Stomach (tissue), 9 donors: ENCODE results near the gene REP15. TPM values are rescaled to one million over a fixed set of nuclear protein-coding genes. Genes with fewer than 3 reads are reported as not detected.
A peak's percentile ranks its signal among the peaks of the same experiment; 100 is the strongest.

ENCODE experiments used
- DNase-seq, 2 donors: peaks; one replicate each; pipeline versions ENCODE4 v3.0.0 to v3.0.0-alpha.2; 2013 to 2019
- H3K27ac ChIP-seq, 5 donors: fragments of 200-600 bp in 4 of 5; sonication (generic) in 4 of 5; one replicate each; pipeline ENCODE4 v1.5.1; 2013 to 2019; ENCODE audit warnings: mild to moderate bottlenecking in 1 of 5, moderate library complexity in 1 of 5
- H3K27me3 ChIP-seq, 3 donors: fragments of 200-600 bp; sonication (generic); one replicate each; pipeline ENCODE4 v1.5.1; 2017 to 2019; ENCODE audit warnings: mixed run types in 1 of 3
- H3K36me3 ChIP-seq, 4 donors: fragments of 200-600 bp; sonication (generic); 1 replicate in 3 of 4; 2 replicates in 1 of 4; pipeline ENCODE4 v1.5.1; 2016 to 2019
- H3K4me1 ChIP-seq, 4 donors: fragments of 200-600 bp; sonication (generic); one replicate each; pipeline ENCODE4 v1.5.1; 2016 to 2019
- H3K4me3 ChIP-seq, 4 donors: fragments of 200-600 bp; sonication (generic) in 3 of 4; one replicate each; pipeline ENCODE4 v1.5.1; 2016 to 2019; ENCODE audit warnings: mild to moderate bottlenecking in 1 of 4
- H3K9me3 ChIP-seq, 4 donors: fragments of 200-600 bp; sonication (generic); one replicate each; pipeline ENCODE4 v1.5.1; 2016 to 2019
- CTCF ChIP-seq, 7 experiments: fragments of 450-650 bp in 4 of 7; fragments of 200-600 bp in 3 of 7; sonication (generic) in 3 of 7; IDR thresholded peaks; one replicate each; pipeline ENCODE4 v1.5.1; 2016 to 2019; ENCODE audit warnings: antibody characterized with exemption in 7 of 7, control low read depth in 2 of 7, mild to moderate bottlenecking in 1 of 7
- EP300 ChIP-seq: sonication (generic); formaldehyde crosslinking; IDR thresholded peaks from one replicate; pipeline ENCODE4 v1.6.1; 2017; ENCODE audit warnings: antibody characterized with exemption
- POLR2A ChIP-seq, 4 donors: fragments of 450-650 bp; IDR thresholded peaks; one replicate each; pipeline ENCODE4 v1.6.1; 2016; ENCODE audit warnings: antibody characterized with exemption in 4 of 4, control low read depth in 2 of 4, mild to moderate bottlenecking in 1 of 4, moderate library complexity in 1 of 4
- POLR2AphosphoS5 ChIP-seq, 3 donors: sonication (generic); formaldehyde crosslinking; IDR thresholded peaks; one replicate each; pipeline ENCODE4 v1.6.1; 2016; ENCODE audit warnings: antibody characterized with exemption in 3 of 3
- WGBS, 5 donors: extraction: QIAGEN DNeasy Blood & Tissue Kit in 3 of 5; methylation state at CpG; one replicate each; pipeline versions ENCODE4 v1.1.5 to v1.1.7; 2013 to 2018; 5-methylcytosine and 5-hydroxymethylcytosine counted together
- intact Hi-C: fragments of 100-400 bp; cut with DNase I; formaldehyde crosslinking; loops from one replicate; pipeline ENCODE4 v1.15.1; 2023; ENCODE audit warnings: low total_unique reads
- polyA plus RNA-seq, 3 donors: library from polyadenylated mRNA; stranded (reverse); fragments of 200-250 nt; gene quantifications; one replicate each; pipeline ENCODE4 v1.2.3, GENCODE V29; 2013
- total RNA-seq, 5 donors: library from RNA; depleted of rRNA; stranded (reverse); fragments of >200 nt; gene quantifications; one replicate each; pipeline versions ENCODE4 v1.1.0 to v1.2.3, GENCODE V29; 2014 to 2016
- donor health status: healthy with polysubstance abuse.
- donor health status: Bipolar disorder and iron deficiency.
- donor health status: healthy.

REP15 gene
- total and polyA plus RNA-seq, 8 donors, result 3.0 to 115 (median 10.5) TPM

- WGBS, 5 donors, result 85 to 95% (median 91%) methylated on average over 2 of the region's 2 CpGs
- intact Hi-C loops, result no loop called here
- peaks cover 14 to 84% (median 71%) of the 10 kb centered on the region in 4 donors for H3K36me3 ChIP-seq
- H3K4me3 ChIP-seq, result no peak overlapping the region
- H3K9me3 ChIP-seq, result no peaks in the 10 kb centered on the region
- no peak for TF ChIP-seq POLR2AphosphoS5 (IDR thresholded peaks at IDR 0.05)
- no peak for DNase-seq
- peaks cover 0 to 15% (median 1%) of the 10 kb centered on the region in 4 donors for H3K4me1 ChIP-seq
- no peak overlapping the region for H3K27ac ChIP-seq
- no peaks in the 10 kb centered on the region for H3K27me3 ChIP-seq
Measured at GRCh38 chr12:27693403-27693802, 2.8 kb upstream of the REP15 start.

GRCh38 chr12:27695556-27696292 lies 523 bp upstream of the REP15 start:
- no peaks in the 10 kb centered on the region for H3K9me3 ChIP-seq
- DNase-seq, result no peak
- TF ChIP-seq CTCF (IDR thresholded peaks at IDR 0.05) (no peak), POLR2A (IDR thresholded peaks at IDR 0.05) (no peak)
- peaks cover 11 to 61% (median 48%) of the 10 kb centered on the region in 4 donors for H3K36me3 ChIP-seq
- no peaks in the 10 kb centered on the region for H3K27me3 ChIP-seq
- 72 to 79% (median 76%) methylated on average over 6 of the region's 6 CpGs for WGBS, 5 donors
- peaks cover 0 to 15% (median 0%) of the 10 kb centered on the region in 4 donors for H3K4me1 ChIP-seq
- H3K27ac ChIP-seq, result peak overlapping the region; percentile 67 to 80 (median 71)
- no peak overlapping the region for H3K4me3 ChIP-seq
- intact Hi-C loops, result no loop called here

GRCh38 chr12:27696864-27697564 lies 767 bp downstream of the REP15 start:
- Histone ChIP-seq H3K36me3 (peaks cover 9 to 49% (median 35%) of the 10 kb centered on the region in 4 donors), H3K4me1 (peaks cover 0 to 15% (median 0%) of the 10 kb centered on the region in 4 donors), H3K9me3 (no peaks in the 10 kb centered on the region), H3K27ac (peak overlapping the region; percentile 65 to 80 (median 71)), H3K4me3 (peak overlapping the region in 3 of 4 donors; percentile 15 to 27 (median 22)), H3K27me3 (no peaks in the 10 kb centered on the region)
- WGBS, 5 donors, result 27 to 58% (median 43%) methylated on average over 3 of the region's 3 CpGs
- intact Hi-C loops, result no loop called here
- TF ChIP-seq POLR2AphosphoS5 (IDR thresholded peaks at IDR 0.05) (no peak), CTCF (IDR thresholded peaks at IDR 0.05) (no peak), POLR2A (IDR thresholded peaks at IDR 0.05) (no peak), EP300 (no peak)
- peak in 1 of 2 donors; percentile 45 for DNase-seq

GRCh38 chr12:27703720-27704452 lies 7.6 kb downstream of the REP15 start:
- TF ChIP-seq POLR2AphosphoS5 (IDR thresholded peaks at IDR 0.05) (peak in 1 of 3 donors; percentile 82), CTCF (IDR thresholded peaks at IDR 0.05) (peak in 6 of 7 experiments; percentile 67 to 91 (median 83)), EP300 (no peak), POLR2A (IDR thresholded peaks at IDR 0.05) (no peak)
- intact Hi-C loops, result no loop called here
- 1 to 5% (median 3%) methylated on average over 4 of the region's 4 CpGs for WGBS, 5 donors
- Histone ChIP-seq H3K27ac (no peak overlapping the region), H3K4me3 (no peak overlapping the region), H3K9me3 (no peaks in the 10 kb centered on the region), H3K4me1 (peaks cover 0 to 7% (median 3%) of the 10 kb centered on the region in 4 donors), H3K36me3 (no peaks in the 10 kb centered on the region), H3K27me3 (no peaks in the 10 kb centered on the region)
- peak; percentile 84 to 92 for DNase-seq
